GM12878 (cell line): ENCODE data around the gene GPRC5D. TPM values are rescaled to one million over a fixed set of nuclear protein-coding genes. Genes with fewer than 3 reads are reported as not detected.

Experiments
- ATAC-seq: fragments of 200-7000 bp; cut with Tn5 transposase; 3 replicates; pipeline ENCODE4 v1.9.1; 2020; ENCODE audit warnings: mild to moderate bottlenecking, moderate library complexity
- BruUV-seq: library from RNA; stranded (reverse); fragments of 400-500 nt; replicated peaks from 2 replicates; lab custom pipeline; 2021; lab: Mats Ljungman, UMichigan
- CTCF ChIA-PET: fragments of 300-600 bp; sonication (Branson Sonifier 250); formaldehyde crosslinking; extraction: SDS; loops from one replicate; lab custom pipeline; 2021; ENCODE audit warnings: inconsistent platforms; lab: Yijun Ruan, JAX
- POLR2A ChIA-PET: fragments of 350-600 bp; formaldehyde crosslinking; extraction: SDS; loops from one replicate; lab custom pipeline; 2021; ENCODE audit warnings: inconsistent platforms; lab: Charles Lee
- RAD21 ChIA-PET: fragments of 300-600 bp; sonication (Branson Sonifier 250); formaldehyde crosslinking; loops from one replicate; lab custom pipeline; 2023; ENCODE audit warnings: antibody characterized with exemption; ENCODE audit not compliant: unreplicated experiment; lab: Charles Lee
- SMC1A ChIA-PET: fragments of 300-600 bp; sonication (Branson Sonifier 250); formaldehyde crosslinking; loops from one replicate; lab custom pipeline; 2023; ENCODE audit not compliant: unreplicated experiment, uncharacterized antibody; lab: Charles Lee
- DNase-seq: peaks from one replicate; pipeline ENCODE4 v3.0.0-alpha.2; 2011; ENCODE audit warnings: low read depth, low spot score
- FAIRE-seq: peaks from 3 replicates; lab custom pipeline; 2011; peaks lifted over from hg19 to GRCh38; lab: Jason Lieb, UNC
- H2AFZ ChIP-seq: 2 replicates; pipeline ENCODE4 v1.6.0; 2011; ENCODE audit warnings: low read depth, low read length, control low read depth; ENCODE audit not compliant: control insufficient read depth
- H3K27ac ChIP-seq: 2 replicates; pipeline ENCODE4 v1.5.1; 2011; ENCODE audit warnings: control low read depth; ENCODE audit not compliant: control insufficient read depth, insufficient read depth
- H3K27me3 ChIP-seq, 2 experiments: replicated peaks in 1 of 2; 2 replicates each; pipeline versions ENCODE4 v1.6.0 to v1.6.1; 2011; ENCODE audit warnings: low read length in 1 of 2; ENCODE audit not compliant: control insufficient read depth in 2 of 2, insufficient read depth in 2 of 2
- H3K36me3 ChIP-seq, 2 experiments: 2 replicates each; pipeline ENCODE4 v1.5.1; 2011; ENCODE audit warnings: low read length in 1 of 2; ENCODE audit not compliant: control insufficient read depth in 2 of 2, insufficient read depth in 2 of 2
- H3K4me1 ChIP-seq: 2 replicates; pipeline ENCODE4 v1.6.1; 2011; ENCODE audit warnings: mild to moderate bottlenecking, low read length, moderate library complexity, mixed read lengths; ENCODE audit not compliant: control insufficient read depth, insufficient read depth
- H3K4me2 ChIP-seq: 2 replicates; pipeline ENCODE4 v1.6.0; 2011; ENCODE audit warnings: control low read depth; ENCODE audit not compliant: control insufficient read depth, insufficient read depth
- H3K4me3 ChIP-seq: fragments of 200-600 bp; sonication (generic); 2 replicates; pipeline ENCODE4 v1.5.1; 2016
- H3K79me2 ChIP-seq: 2 replicates; pipeline ENCODE4 v1.6.0; 2011; ENCODE audit warnings: low read length; ENCODE audit not compliant: control insufficient read depth, insufficient read depth
- H3K9ac ChIP-seq: 2 replicates; pipeline ENCODE4 v1.8.0; 2011; ENCODE audit warnings: low read length, control low read depth, mixed read lengths; ENCODE audit not compliant: control insufficient read depth, insufficient read depth
- H3K9me3 ChIP-seq: replicated peaks from 3 replicates; pipeline ENCODE4 v1.5.1; 2011; ENCODE audit warnings: mild to moderate bottlenecking, low read length; ENCODE audit not compliant: control insufficient read depth, insufficient read depth
- H4K20me1 ChIP-seq: 2 replicates; pipeline ENCODE4 v1.6.0; 2011; ENCODE audit not compliant: control insufficient read depth, insufficient read depth
- ATF2 ChIP-seq: IDR thresholded peaks from 2 replicates; pipeline ENCODE4 v1.6.1; 2012; ENCODE audit warnings: low read length, inconsistent platforms
- BRCA1 ChIP-seq: IDR thresholded peaks from 2 replicates; pipeline ENCODE4 v1.6.1; 2011; ENCODE audit warnings: low read depth, low read length, improper control_type of control experiment
- EZH2 ChIP-seq: IDR thresholded peaks from 2 replicates; pipeline ENCODE4 v1.6.1; 2012; ENCODE audit warnings: low read depth, mild to moderate bottlenecking, control low read depth, inconsistent platforms, low read length, borderline replicate concordance; ENCODE audit not compliant: control insufficient read depth
- KLF5 ChIP-seq: fragments of 450-650 bp; IDR thresholded peaks from 2 replicates; pipeline ENCODE4 v1.6.1; 2014; ENCODE audit warnings: mild to moderate bottlenecking; ENCODE audit not compliant: partially characterized antibody
- MXI1 ChIP-seq: fragments of 150-350 bp; IDR thresholded peaks from 2 replicates; pipeline ENCODE4 v1.6.1; 2011; ENCODE audit warnings: low read depth, mild to moderate bottlenecking, inconsistent platforms, low read length, improper control_type of control experiment
- MYB ChIP-seq: fragments of 150-350 bp; IDR thresholded peaks from 2 replicates; pipeline ENCODE4 v1.6.1; 2014; ENCODE audit warnings: mild to moderate bottlenecking, low read depth, low read length, borderline replicate concordance
- MYC ChIP-seq: IDR thresholded peaks from 2 replicates; pipeline ENCODE4 v1.6.1; 2011; ENCODE audit warnings: mild to moderate bottlenecking, low read length, moderate library complexity, inconsistent platforms; ENCODE audit not compliant: insufficient read depth, insufficient replicate concordance, insufficient read length, severe bottlenecking
- PML ChIP-seq: IDR thresholded peaks from 2 replicates; pipeline ENCODE4 v1.6.1; 2012; ENCODE audit warnings: low read length, inconsistent platforms
- RFX5 ChIP-seq: IDR thresholded peaks from 2 replicates; pipeline ENCODE4 v1.6.1; 2011; ENCODE audit warnings: low read depth, low read length, improper control_type of control experiment
- RUNX3 ChIP-seq: IDR thresholded peaks from 2 replicates; pipeline ENCODE4 v1.6.1; 2012; ENCODE audit warnings: low read length, inconsistent platforms
- SIX5 ChIP-seq: IDR thresholded peaks from 2 replicates; pipeline ENCODE4 v1.6.1; 2011; ENCODE audit warnings: mild to moderate bottlenecking, low read depth, low read length, moderate library complexity; ENCODE audit not compliant: severe bottlenecking
- SUZ12 ChIP-seq: fragments of 200-600 bp; sonication (generic); IDR thresholded peaks from one replicate; pipeline ENCODE4 v1.6.1; 2018; ENCODE audit warnings: antibody characterized with exemption, mild to moderate bottlenecking; ENCODE audit not compliant: unreplicated experiment
- WGBS: methylation state at CpG from one replicate; pipeline ENCODE4 v1.1.6; 2016; ENCODE audit warnings: low lambda C conversion rate; ENCODE audit not compliant: insufficient replicate concordance, insufficient coverage; ENCODE audit errors: missing lambda C conversion rate; 5-methylcytosine and 5-hydroxymethylcytosine counted together
- in situ Hi-C: fragments of 300-500 bp; cut with MboI; formaldehyde crosslinking; loops from 9 replicates; pipeline ENCODE4 v1.14.3; 2018; ENCODE audit warnings: mixed read lengths
- intact Hi-C: fragments of 100-400 bp; cut with micrococcal nuclease; formaldehyde crosslinking; loops from one replicate; pipeline ENCODE4 v1.14.2; 2022; ENCODE audit not compliant: unreplicated experiment
- polyA plus RNA-seq, 11 experiments: library from polyadenylated mRNA; depleted of rRNA in 4 of 11; unstranded in 6 of 11; stranded (reverse) in 5 of 11; fragments of >200 nt; fragmentation: Nextera tagmentation in 4 of 11; fragmentation: Illumina TruSeq in 1 of 11; extraction: Ambion mirVana in 4 of 11; extraction: Trizol in 1 of 11; gene quantifications; 1 replicate in 1 of 11; 2 replicates in 10 of 11; pipeline versions ENCODE4 v1.2.1 to v1.2.3, GENCODE V29; 2011 to 2016; ENCODE audit warnings: inconsistent platforms in 2 of 11, missing spikeins in 2 of 11, low read depth in 1 of 11
- total RNA-seq, 4 experiments: library from RNA; depleted of rRNA in 3 of 4; stranded (reverse); fragments of >200 nt in 3 of 4; fragmentation: Illumina TruSeq in 1 of 4; extraction: Trizol in 1 of 4; gene quantifications; 2 replicates each; pipeline versions ENCODE4 v1.2.1 to v1.2.3, GENCODE V29; 2013 to 2021
- TF ChIP-seq, protein P1 (sequence below): fragments of 450-650 bp; IDR thresholded peaks from 2 replicates; pipeline ENCODE4 v1.6.1; 2018; ENCODE audit warnings: borderline replicate concordance, mild to moderate bottlenecking; ENCODE audit not compliant: partially characterized antibody
- TF ChIP-seq, protein P2 (sequence below): IDR thresholded peaks from 2 replicates; pipeline ENCODE4 v1.6.1; 2012; ENCODE audit warnings: low read depth, low read length, improper control_type of control experiment

Gene GPRC5D
- total and polyA plus RNA-seq, 10 of the 15 experiments (the other 5 are each of a cell fraction or from before 2014, with no cell fraction given) = 0.18 to 0.90 (median 0.37) TPM; not detected in 3

DNA sequence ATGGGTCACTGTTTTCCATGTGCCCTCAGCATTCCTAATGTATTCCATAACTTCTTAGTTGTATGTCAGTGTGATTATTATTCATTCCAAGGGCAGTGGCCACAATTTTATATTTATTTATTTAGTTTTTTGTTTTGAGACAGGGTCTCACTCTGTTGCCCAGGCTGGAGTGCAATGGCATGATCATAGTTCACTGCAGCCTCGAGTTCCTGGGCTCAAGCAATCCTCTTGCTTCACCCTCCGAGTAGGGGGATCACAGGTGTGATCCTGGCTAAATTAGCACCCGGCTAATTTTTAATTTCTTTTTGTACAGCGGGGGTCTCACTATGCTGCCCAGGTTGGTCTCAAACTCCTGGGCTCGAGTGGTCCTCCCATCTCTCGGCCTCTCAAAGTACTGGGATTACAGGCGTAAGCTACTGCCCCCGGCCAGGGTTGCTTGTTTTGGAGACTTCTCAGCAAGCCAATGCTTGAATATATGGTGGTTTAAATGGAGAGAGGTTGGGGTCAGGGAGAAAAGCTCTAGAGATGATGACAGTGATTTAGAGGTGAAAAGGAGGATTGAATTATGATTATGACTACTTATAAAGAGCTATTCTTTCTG lies 53.0 kb downstream of the GPRC5D start:
- Histone ChIP-seq H3K4me2 (no peak overlapping the region), H3K27ac (no peak overlapping the region), H3K4me1 (no peaks in the 10 kb centered on the region), H3K4me3 (no peak overlapping the region), H3K9me3 (no peaks in the 10 kb centered on the region), H3K79me2 (no peaks in the 10 kb centered on the region), H3K27me3 (peaks cover 0 to 3% of the 10 kb centered on the region in 2 experiments; a peak in 2 of 4 replicates), H2AFZ (no peak overlapping the region), H3K36me3 (no peaks in the 10 kb centered on the region), H4K20me1 (no peaks in the 10 kb centered on the region), H3K9ac (no peak overlapping the region)
- ChIA-PET RAD21 (no interaction called here), POLR2A (no interaction called here), SMC1A (interaction anchor here (1.3 to 1.5 kb wide), 2 partner anchors 110 to 112 kb away, joined by 4 to 7 read pairs; no protein-coding TSS in a partner anchor), CTCF (interaction anchor here (1.4 kb wide), 1 partner anchor 17 kb away, joined by 3 read pairs; no protein-coding TSS in a partner anchor)
- DNase-seq (no peak), ATAC-seq (no peak), FAIRE-seq (no peak)
- no peak for TF ChIP-seq KLF5
- no peak for TF ChIP-seq MYB
- no peak for TF ChIP-seq PML
- no peak for TF ChIP-seq MXI1
- no peak for TF ChIP-seq SIX5
- TF ChIP-seq BRCA1 = no peak
- TF ChIP-seq, protein P1, sequence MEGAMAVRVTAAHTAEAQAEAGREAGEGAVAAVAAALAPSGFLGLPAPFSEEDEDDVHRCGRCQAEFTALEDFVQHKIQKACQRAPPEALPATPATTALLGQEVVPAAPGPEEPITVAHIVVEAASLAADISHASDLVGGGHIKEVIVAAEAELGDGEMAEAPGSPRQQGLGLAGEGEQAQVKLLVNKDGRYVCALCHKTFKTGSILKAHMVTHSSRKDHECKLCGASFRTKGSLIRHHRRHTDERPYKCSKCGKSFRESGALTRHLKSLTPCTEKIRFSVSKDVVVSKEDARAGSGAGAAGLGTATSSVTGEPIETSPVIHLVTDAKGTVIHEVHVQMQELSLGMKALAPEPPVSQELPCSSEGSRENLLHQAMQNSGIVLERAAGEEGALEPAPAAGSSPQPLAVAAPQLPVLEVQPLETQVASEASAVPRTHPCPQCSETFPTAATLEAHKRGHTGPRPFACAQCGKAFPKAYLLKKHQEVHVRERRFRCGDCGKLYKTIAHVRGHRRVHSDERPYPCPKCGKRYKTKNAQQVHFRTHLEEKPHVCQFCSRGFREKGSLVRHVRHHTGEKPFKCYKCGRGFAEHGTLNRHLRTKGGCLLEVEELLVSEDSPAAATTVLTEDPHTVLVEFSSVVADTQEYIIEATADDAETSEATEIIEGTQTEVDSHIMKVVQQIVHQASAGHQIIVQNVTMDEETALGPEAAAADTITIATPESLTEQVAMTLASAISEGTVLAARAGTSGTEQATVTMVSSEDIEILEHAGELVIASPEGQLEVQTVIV = no peak
- TF ChIP-seq ATF2 = no peak
- no peak for TF ChIP-seq SUZ12
- TF ChIP-seq RFX5 = no peak
- TF ChIP-seq EZH2 = no peak
- no peak for TF ChIP-seq RUNX3
- TF ChIP-seq, protein P2, sequence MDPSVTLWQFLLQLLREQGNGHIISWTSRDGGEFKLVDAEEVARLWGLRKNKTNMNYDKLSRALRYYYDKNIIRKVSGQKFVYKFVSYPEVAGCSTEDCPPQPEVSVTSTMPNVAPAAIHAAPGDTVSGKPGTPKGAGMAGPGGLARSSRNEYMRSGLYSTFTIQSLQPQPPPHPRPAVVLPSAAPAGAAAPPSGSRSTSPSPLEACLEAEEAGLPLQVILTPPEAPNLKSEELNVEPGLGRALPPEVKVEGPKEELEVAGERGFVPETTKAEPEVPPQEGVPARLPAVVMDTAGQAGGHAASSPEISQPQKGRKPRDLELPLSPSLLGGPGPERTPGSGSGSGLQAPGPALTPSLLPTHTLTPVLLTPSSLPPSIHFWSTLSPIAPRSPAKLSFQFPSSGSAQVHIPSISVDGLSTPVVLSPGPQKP = no peak
- TF ChIP-seq MYC = no peak
- in situ Hi-C loops (no loop called here), intact Hi-C loops (no loop called here)
- WGBS = 33% methylated on average over 8 of the region's 8 CpGs
- BruUV-seq = no TSS peak
